ENCODE results near the gene HMCN2. TPM values are rescaled to one million over a fixed set of nuclear protein-coding genes. Genes with fewer than 3 reads are reported as not detected.

The HMCN2 gene
- total and polyA plus RNA-seq, 2 of the 4 experiments (the other 2 are of a cell fraction): 0.02 TPM; not detected in 1

- Histone ChIP-seq H3K79me1 (ENCODE audit: low read depth in 1 of 2, low read length in 2 of 2) (no peaks in the 10 kb centered on the region), H2AK9ac (replicated peaks; ENCODE audit: low read depth, low read length, poor library complexity) (no peak overlapping the region), H2BK20ac (ENCODE audit: low read depth, low read length) (no peak overlapping the region), H3K4ac (ENCODE audit: low read depth, low read length) (no peak overlapping the region), H4K5ac (ENCODE audit: low read depth, low read length) (no peak overlapping the region), H3K4me3 (ENCODE audit: insufficient read depth, low read depth, low read length) (no peak overlapping the region), H3K56ac (ENCODE audit: extremely low read depth, insufficient read depth, low read length) (no peak overlapping the region), H3K9me1 (ENCODE audit: insufficient read depth, low read length) (no peaks in the 10 kb centered on the region), H2BK120ac (ENCODE audit: low read depth, low read length) (no peak overlapping the region), H3K9ac (ENCODE audit: low read depth, low read length) (no peak overlapping the region), H3K9me3 (ENCODE audit: control insufficient read depth, insufficient read depth, low read length) (no peaks in the 10 kb centered on the region), H3K18ac (ENCODE audit: low read depth, low read length) (no peak overlapping the region), H3K36me3 (ENCODE audit: control insufficient read depth, insufficient read depth, low read length) (no peaks in the 10 kb centered on the region), H3K23ac (ENCODE audit: low read depth, low read length) (no peak overlapping the region), H2AFZ (replicated peaks; ENCODE audit: low read length, poor library complexity) (no peak overlapping the region), H2AK5ac (ENCODE audit: low read depth, low read length) (no peak overlapping the region), H4K8ac (ENCODE audit: low read depth in 2 of 2, low read length in 2 of 2) (no peak overlapping the region), H2BK5ac (ENCODE audit: low read depth, low read length, poor library complexity, severe bottlenecking) (no peak overlapping the region), H2BK15ac (ENCODE audit: low read depth, low read length) (no peak overlapping the region), H3K4me1 (ENCODE audit: control insufficient read depth, insufficient read depth, low read length) (peaks cover 2% of the 10 kb centered on the region), H4K20me1 (ENCODE audit: insufficient read depth, low read length) (no peaks in the 10 kb centered on the region), H3K4me2 (ENCODE audit: low read depth, low read length) (no peak overlapping the region), H4K91ac (ENCODE audit: insufficient read depth, low read depth, low read length) (no peak overlapping the region), H3K27ac (ENCODE audit: insufficient read depth, low read length) (no peak overlapping the region), H3K27me3 (ENCODE audit: control insufficient read depth, insufficient read depth, low read length) (peaks cover 14% of the 10 kb centered on the region), H3K14ac (replicated peaks; ENCODE audit: low read depth, low read length) (no peak overlapping the region)
- in situ Hi-C loops (cut with MboI; ENCODE audit: low sequenced_read_pairs): no loop called here
- TF ChIP-seq MAFK (IDR thresholded peaks at IDR 0.05; ENCODE audit: low read depth, low read length) (no peak), SMC3 (IDR thresholded peaks at IDR 0.05; ENCODE audit: low read depth, low read length) (no peak), RFX5 (IDR thresholded peaks at IDR 0.05; ENCODE audit: low read depth, low read length) (no peak)
- TF ChIP-seq, protein P1, sequence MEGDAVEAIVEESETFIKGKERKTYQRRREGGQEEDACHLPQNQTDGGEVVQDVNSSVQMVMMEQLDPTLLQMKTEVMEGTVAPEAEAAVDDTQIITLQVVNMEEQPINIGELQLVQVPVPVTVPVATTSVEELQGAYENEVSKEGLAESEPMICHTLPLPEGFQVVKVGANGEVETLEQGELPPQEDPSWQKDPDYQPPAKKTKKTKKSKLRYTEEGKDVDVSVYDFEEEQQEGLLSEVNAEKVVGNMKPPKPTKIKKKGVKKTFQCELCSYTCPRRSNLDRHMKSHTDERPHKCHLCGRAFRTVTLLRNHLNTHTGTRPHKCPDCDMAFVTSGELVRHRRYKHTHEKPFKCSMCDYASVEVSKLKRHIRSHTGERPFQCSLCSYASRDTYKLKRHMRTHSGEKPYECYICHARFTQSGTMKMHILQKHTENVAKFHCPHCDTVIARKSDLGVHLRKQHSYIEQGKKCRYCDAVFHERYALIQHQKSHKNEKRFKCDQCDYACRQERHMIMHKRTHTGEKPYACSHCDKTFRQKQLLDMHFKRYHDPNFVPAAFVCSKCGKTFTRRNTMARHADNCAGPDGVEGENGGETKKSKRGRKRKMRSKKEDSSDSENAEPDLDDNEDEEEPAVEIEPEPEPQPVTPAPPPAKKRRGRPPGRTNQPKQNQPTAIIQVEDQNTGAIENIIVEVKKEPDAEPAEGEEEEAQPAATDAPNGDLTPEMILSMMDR (conservative IDR thresholded peaks at IDR 0.05; ENCODE audit: low read depth, low read length): no peak
- dilution Hi-C loops (cut with HindIII; ENCODE audit: low sequenced_read_pairs, unreplicated experiment): no loop called here
- POLR2A ChIA-PET (ENCODE audit: unreplicated experiment): no interaction called here
- intact Hi-C loops (cut with micrococcal nuclease): no loop called here
- ATAC-seq (ENCODE audit: low read depth): no peak
- no peak for DNase-seq
- CTCF ChIA-PET: no interaction called here
- 86% methylated on average over 12 of the region's 18 CpGs; no CpG with 5 or more reads in 1 of the 2 experiments for WGBS, 2 experiments (ENCODE audit: extremely low coverage in 2 of 2, insufficient read length in 1 of 2)
- no TSS peak for BruUV-seq (replicated peaks)
Measured at GRCh38 chr9:130430232-130430631, 164.7 kb downstream of the HMCN2 start.
